MCF 10A (cell line): ENCODE results near the gene WRNIP1. TPM values are rescaled to one million over a fixed set of nuclear protein-coding genes. Genes with fewer than 3 reads are reported as not detected.
"Not testable (repeated sequence)": the region's sequence is repeated elsewhere in the genome, so short reads cannot be mapped to it uniquely, and the experiment has no call there.

Source experiments
- BruUV-seq: library from RNA; stranded (reverse); fragments of 400-500 nt; replicated peaks from 2 replicates; lab custom pipeline; 2021; lab: Mats Ljungman, UMichigan
- CTCF ChIA-PET: fragments of 300-600 bp; sonication (Branson Sonifier 250); formaldehyde crosslinking; extraction: SDS; loops from one replicate; lab custom pipeline; 2021; ENCODE audit warnings: antibody characterized with exemption, inconsistent platforms; lab: Yijun Ruan, JAX
- POLR2A ChIA-PET: fragments of 300-600, 350-650 bp; sonication (Branson Sonifier 250); formaldehyde crosslinking; extraction: SDS; loops from one replicate; lab custom pipeline; 2020; ENCODE audit warnings: antibody characterized with exemption, inconsistent platforms; lab: Yijun Ruan, JAX
- DNase-seq: peaks from one replicate; pipeline ENCODE4 v3.0.0-alpha.2; 2018; ENCODE audit not compliant: unreplicated experiment
- H3K27ac Mint-ChIP-seq: one replicate; pipeline ENCODE4 v1.8.0; 2022; ENCODE audit warnings: mild to moderate bottlenecking, low read depth, mixed read lengths; ENCODE audit not compliant: unreplicated experiment
- H3K27me3 Mint-ChIP-seq: one replicate; pipeline ENCODE4 v1.8.0; 2022; ENCODE audit warnings: mixed read lengths; ENCODE audit not compliant: insufficient read depth, unreplicated experiment
- H3K36me3 Mint-ChIP-seq: one replicate; pipeline ENCODE4 v1.8.0; 2022; ENCODE audit warnings: mild to moderate bottlenecking, moderate library complexity, mixed read lengths; ENCODE audit not compliant: insufficient read depth, unreplicated experiment
- H3K4me1 Mint-ChIP-seq: one replicate; pipeline ENCODE4 v1.8.0; 2022; ENCODE audit warnings: mixed read lengths; ENCODE audit not compliant: insufficient read depth, unreplicated experiment
- H3K4me3 Mint-ChIP-seq: one replicate; pipeline ENCODE4 v1.8.0; 2022; ENCODE audit warnings: mild to moderate bottlenecking, moderate library complexity, mixed read lengths; ENCODE audit not compliant: unreplicated experiment
- H3K9me3 Mint-ChIP-seq: one replicate; pipeline ENCODE4 v1.8.0; 2022; ENCODE audit warnings: mixed read lengths; ENCODE audit not compliant: unreplicated experiment
- CTCF ChIP-seq: fragments of 200-600 bp; IDR thresholded peaks from one replicate; pipeline ENCODE4 v1.8.0; 2022; ENCODE audit warnings: antibody characterized with exemption, mild to moderate bottlenecking; ENCODE audit not compliant: unreplicated experiment
- intact Hi-C: fragments of 100-400 bp; cut with micrococcal nuclease; formaldehyde crosslinking; loops from 2 replicates; pipeline ENCODE4 v1.14.1; 2022
- total RNA-seq: library from RNA; stranded (reverse); gene quantifications from 2 replicates; pipeline ENCODE4 v1.2.3, GENCODE V29; 2022

WRNIP1 gene
- total RNA-seq, 1 experiment from 2014 or later: 44.8 TPM

- H3K4me3 Mint-ChIP-seq: no peak overlapping the region
- H3K4me1 Mint-ChIP-seq: peaks cover 4% of the 10 kb centered on the region
- no peak for DNase-seq
- no peaks in the 10 kb centered on the region for H3K9me3 Mint-ChIP-seq
- TF ChIP-seq CTCF: no peak
- intact Hi-C loops: no loop called here
- ChIA-PET POLR2A (interaction anchor here (0.6 to 1.8 kb wide), 2 partner anchors 9 to 11 kb away, joined by 3 to 4 read pairs; partner anchors contain the start of gene WRNIP1), CTCF (interaction anchor here (0.9 to 1.1 kb wide), 3 partner anchors 8 to 15 kb away, joined by 3 to 6 read pairs (median 3); no protein-coding TSS in a partner anchor)
- H3K27me3 Mint-ChIP-seq: no peaks in the 10 kb centered on the region
- H3K36me3 Mint-ChIP-seq: no peaks in the 10 kb centered on the region
- BruUV-seq: no TSS peak
- H3K27ac Mint-ChIP-seq: no peak overlapping the region
Measured at GRCh38 chr6:2756241-2756640, 9.0 kb upstream of the WRNIP1 start.

DNA sequence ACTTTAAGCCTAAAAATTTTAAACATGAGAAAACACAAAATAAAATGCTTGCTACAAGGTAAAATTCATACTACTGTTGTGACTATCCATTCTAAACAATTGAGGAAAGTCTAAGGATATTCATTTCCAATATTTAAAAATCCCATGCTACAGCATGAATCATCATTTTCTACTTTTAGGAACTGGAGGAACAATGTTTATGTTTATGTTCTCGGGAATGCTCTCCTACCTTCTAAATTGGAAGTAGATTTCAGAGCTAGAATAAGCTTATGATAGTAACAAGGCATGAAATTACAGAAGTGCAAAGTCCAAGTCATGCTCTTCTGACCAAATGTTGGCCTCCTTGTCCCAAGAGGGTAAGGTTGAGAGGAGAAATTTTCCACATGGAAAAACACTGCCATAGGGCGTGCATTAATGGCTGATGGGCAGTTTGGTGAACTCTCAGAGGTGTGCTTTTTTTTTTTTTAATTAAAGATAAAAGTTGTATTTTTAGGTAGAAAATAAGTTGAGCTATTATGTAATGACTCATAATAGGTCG is 8.4 kb upstream of the WRNIP1 start:
- peaks cover 4% of the 10 kb centered on the region for H3K4me1 Mint-ChIP-seq
- ChIA-PET POLR2A (interaction anchor here (0.9 kb wide), 1 partner anchor 9 kb away, joined by 3 read pairs; no protein-coding TSS in a partner anchor), CTCF (interaction anchor here (0.9 to 1.1 kb wide), 3 partner anchors 8 to 15 kb away, joined by 3 to 6 read pairs (median 3); no protein-coding TSS in a partner anchor)
- H3K27me3 Mint-ChIP-seq: no peaks in the 10 kb centered on the region
- no peak overlapping the region for H3K4me3 Mint-ChIP-seq
- H3K27ac Mint-ChIP-seq: no peak overlapping the region
- BruUV-seq: no TSS peak
- DNase-seq: no peak
- intact Hi-C loops: no loop called here
- TF ChIP-seq CTCF: no peak
- H3K36me3 Mint-ChIP-seq: no peaks in the 10 kb centered on the region
- no peaks in the 10 kb centered on the region for H3K9me3 Mint-ChIP-seq

DNA sequence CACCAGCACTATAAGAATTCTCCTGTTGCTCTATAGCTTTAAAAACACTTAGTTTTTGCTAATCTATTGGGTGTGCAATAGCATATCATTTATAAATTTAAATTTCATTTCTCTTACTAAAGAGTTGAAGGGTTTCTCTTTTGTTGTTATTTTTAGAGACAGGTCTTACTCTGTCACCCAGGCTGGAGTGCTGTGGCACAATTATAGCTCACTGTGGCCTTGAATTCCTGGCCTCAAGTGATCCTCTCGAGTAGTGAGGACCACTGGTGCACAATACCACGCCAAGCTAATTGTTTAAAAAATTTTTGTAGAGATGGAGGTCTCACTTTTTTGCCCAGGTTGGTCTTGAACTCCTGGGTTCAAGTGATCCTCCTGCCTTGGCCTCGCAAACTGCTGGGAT is 6.2 kb upstream of the WRNIP1 start:
- POLR2A ChIA-PET: no interaction called here
- H3K4me3 Mint-ChIP-seq: no peak overlapping the region
- BruUV-seq: no TSS peak
- H3K27ac Mint-ChIP-seq: no peak overlapping the region
- CTCF ChIA-PET: interaction anchor here (0.6 to 3.3 kb wide), 3 partner anchors 9 to 124 kb away, joined by 3 to 17 read pairs (median 3); partner anchors contain the start of gene MYLK4
- no peak for DNase-seq
- intact Hi-C loops: no loop called here
- no peaks in the 10 kb centered on the region for H3K27me3 Mint-ChIP-seq
- no peaks in the 10 kb centered on the region for H3K9me3 Mint-ChIP-seq
- TF ChIP-seq CTCF: no peak
- H3K4me1 Mint-ChIP-seq: peaks cover 4% of the 10 kb centered on the region
- H3K36me3 Mint-ChIP-seq: no peaks in the 10 kb centered on the region

- intact Hi-C loops: no loop called here
- Mint-ChIP-seq H3K36me3 (no peaks in the 10 kb centered on the region), H3K27ac (no peak overlapping the region), H3K9me3 (no peaks in the 10 kb centered on the region), H3K27me3 (no peaks in the 10 kb centered on the region), H3K4me3 (no peak overlapping the region), H3K4me1 (peaks cover 4% of the 10 kb centered on the region)
- peak; percentile 11 for TF ChIP-seq CTCF
- DNase-seq: peak; percentile 20
- ChIA-PET POLR2A (no interaction called here), CTCF (interaction anchor here (0.6 to 3.5 kb wide), 8 partner anchors 9 to 663 kb away, joined by 3 to 21 read pairs (median 3); partner anchors contain the start of gene MYLK4)
- BruUV-seq: no TSS peak
Measured at GRCh38 chr6:2760882-2761842, 4.0 kb upstream of the WRNIP1 start.

GRCh38 chr6:2762868-2763267 is 2.3 kb upstream of the WRNIP1 start:
- intact Hi-C loops, H3K4me3 Mint-ChIP-seq, DNase-seq, H3K27ac Mint-ChIP-seq, BruUV-seq, H3K27me3 Mint-ChIP-seq, H3K36me3 Mint-ChIP-seq, H3K9me3 Mint-ChIP-seq: not testable (repeated sequence)
- ChIA-PET POLR2A (interaction anchor here (0.6 kb wide), 1 partner anchor 297 kb away, joined by 3 read pairs; no protein-coding TSS in a partner anchor), CTCF (interaction anchor here (0.6 to 3.5 kb wide), 4 partner anchors 12 to 1166 kb away, joined by 3 to 21 read pairs (median 4); partner anchors contain the start of gene MYLK4)
- peaks cover 15% of the 10 kb centered on the region for H3K4me1 Mint-ChIP-seq
